H7 (cell line): ENCODE data around the gene ZDHHC14. TPM values are rescaled to one million over a fixed set of nuclear protein-coding genes. Genes with fewer than 3 reads are reported as not detected.

Experiments
- DNase-seq: peaks from one replicate; pipeline ENCODE4 v3.0.0; 2012
- H3K27me3 ChIP-seq: 2 replicates; pipeline ENCODE4 v1.6.0; 2011; ENCODE audit warnings: mild to moderate bottlenecking, low read length; ENCODE audit not compliant: control insufficient read depth, insufficient read depth
- H3K36me3 ChIP-seq: replicated peaks from 2 replicates; pipeline ENCODE4 v1.5.1; 2011; ENCODE audit warnings: low read length; ENCODE audit not compliant: control insufficient read depth, insufficient read depth
- H3K4me3 ChIP-seq: 2 replicates; pipeline ENCODE4 v1.5.1; 2011; ENCODE audit warnings: low read depth, mild to moderate bottlenecking, control low read depth, low read length, moderate library complexity; ENCODE audit not compliant: insufficient read depth
- total RNA-seq: library from RNA; depleted of rRNA; stranded (reverse); fragments of >200 nt; shearing (Covaris generic); gene quantifications from 2 replicates; pipeline ENCODE4 v1.2.3, GENCODE V29; 2014

Gene ZDHHC14
- total RNA-seq, 1 experiment from 2014 or later, result 1.1 TPM

DNA sequence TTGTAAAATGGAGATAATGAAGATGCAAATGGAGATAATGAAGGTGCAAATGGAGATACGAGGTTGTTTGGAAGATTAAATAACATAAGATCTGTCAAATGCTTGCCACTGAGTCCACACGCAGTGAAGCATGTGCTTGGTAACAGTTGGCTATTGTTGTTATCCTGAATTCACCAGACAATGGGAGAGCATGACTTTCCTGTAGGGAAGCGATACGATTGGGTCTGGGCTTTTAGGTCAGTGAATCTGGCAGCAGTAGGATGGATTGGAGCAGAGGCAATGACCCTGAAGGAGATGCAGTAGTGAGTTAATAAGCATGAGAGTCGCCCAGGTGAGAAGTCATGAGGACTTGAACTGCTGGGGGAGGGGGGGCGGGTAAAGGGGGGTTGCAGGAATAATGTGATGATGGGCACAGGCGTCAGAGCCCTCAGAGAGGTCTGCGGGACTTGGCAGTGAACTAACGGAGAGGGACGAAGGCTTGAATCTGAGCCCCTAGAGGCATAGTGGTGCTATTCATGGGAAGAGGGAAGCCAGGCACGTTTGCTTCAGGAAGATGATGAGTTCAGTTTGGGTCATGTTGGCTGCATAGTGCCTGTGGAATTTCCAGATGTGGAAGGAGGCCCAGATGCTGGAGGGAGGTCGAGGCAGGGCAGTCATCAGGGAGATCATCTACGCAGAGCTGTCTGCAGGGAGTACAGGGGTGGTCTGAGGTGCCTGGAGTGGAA, 55.4 kb downstream of the ZDHHC14 start:
- H3K27me3 ChIP-seq, result no peaks in the 10 kb centered on the region
- H3K36me3 ChIP-seq, result no peaks in the 10 kb centered on the region
- DNase-seq, result no peak
- no peak overlapping the region for H3K4me3 ChIP-seq

- Histone ChIP-seq H3K4me3 (no peak overlapping the region), H3K36me3 (no peaks in the 10 kb centered on the region)
- no peak for DNase-seq
Measured at GRCh38 chr6:157436944-157437336, 56.0 kb downstream of the ZDHHC14 start.

DNA sequence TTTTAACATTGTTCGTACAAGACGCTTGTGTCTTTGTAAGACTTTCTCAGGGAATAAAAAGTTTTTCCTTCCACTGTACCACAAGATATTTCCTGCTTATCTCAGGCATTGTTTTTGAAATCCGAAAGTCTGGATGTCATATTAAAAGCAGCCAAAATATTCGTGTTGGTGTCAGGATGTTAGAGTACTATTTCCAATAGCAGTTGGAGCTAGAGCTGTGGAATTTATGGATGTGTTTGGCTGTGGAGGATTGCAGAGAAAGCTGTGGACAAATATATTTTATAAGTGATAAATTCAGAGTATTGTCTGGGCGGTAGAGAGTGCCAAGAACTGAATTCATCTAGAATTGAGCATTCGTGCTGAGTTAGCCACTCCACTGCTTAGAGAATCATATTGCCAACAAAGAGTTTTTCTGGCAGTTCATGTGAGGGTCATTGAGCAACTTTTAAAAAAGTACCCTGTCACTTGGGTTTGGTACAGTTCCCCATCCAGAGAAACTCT, 57.7 kb downstream of the ZDHHC14 start:
- Histone ChIP-seq H3K36me3 (no peaks in the 10 kb centered on the region), H3K27me3 (no peaks in the 10 kb centered on the region), H3K4me3 (no peak overlapping the region)
- DNase-seq, result no peak

More at GRCh38 chr6:157436944-157437336, 56.0 kb downstream of the ZDHHC14 start:
- H3K27me3 ChIP-seq, result no peaks in the 10 kb centered on the region

GRCh38 chr6:157440171-157440570, 59.2 kb downstream of the ZDHHC14 start:
- H3K4me3 ChIP-seq, result no peak overlapping the region
- DNase-seq, result no peak
- no peaks in the 10 kb centered on the region for H3K36me3 ChIP-seq
- H3K27me3 ChIP-seq, result no peaks in the 10 kb centered on the region

- H3K27me3 ChIP-seq, result no peaks in the 10 kb centered on the region
- H3K4me3 ChIP-seq, result no peak overlapping the region
- no peaks in the 10 kb centered on the region for H3K36me3 ChIP-seq
- no peak for DNase-seq
Measured at GRCh38 chr6:157442291-157442690, 61.3 kb downstream of the ZDHHC14 start.

- H3K4me3 ChIP-seq, result no peak overlapping the region
- no peak for DNase-seq
- no peaks in the 10 kb centered on the region for H3K36me3 ChIP-seq
- no peaks in the 10 kb centered on the region for H3K27me3 ChIP-seq
Measured at GRCh38 chr6:157443066-157443800, 62.2 kb downstream of the ZDHHC14 start.

GRCh38 chr6:157445277-157446009, 64.5 kb downstream of the ZDHHC14 start:
- H3K4me3 ChIP-seq, result no peak overlapping the region
- no peak for DNase-seq
- no peaks in the 10 kb centered on the region for H3K36me3 ChIP-seq
- no peaks in the 10 kb centered on the region for H3K27me3 ChIP-seq

GRCh38 chr6:157447735-157448134, 66.7 kb downstream of the ZDHHC14 start:
- Histone ChIP-seq H3K4me3 (no peak overlapping the region), H3K27me3 (no peaks in the 10 kb centered on the region), H3K36me3 (no peaks in the 10 kb centered on the region)
- no peak for DNase-seq

GRCh38 chr6:157449610-157450009, 68.6 kb downstream of the ZDHHC14 start:
- no peaks in the 10 kb centered on the region for H3K36me3 ChIP-seq
- no peaks in the 10 kb centered on the region for H3K27me3 ChIP-seq
- no peak overlapping the region for H3K4me3 ChIP-seq
- no peak for DNase-seq

DNA sequence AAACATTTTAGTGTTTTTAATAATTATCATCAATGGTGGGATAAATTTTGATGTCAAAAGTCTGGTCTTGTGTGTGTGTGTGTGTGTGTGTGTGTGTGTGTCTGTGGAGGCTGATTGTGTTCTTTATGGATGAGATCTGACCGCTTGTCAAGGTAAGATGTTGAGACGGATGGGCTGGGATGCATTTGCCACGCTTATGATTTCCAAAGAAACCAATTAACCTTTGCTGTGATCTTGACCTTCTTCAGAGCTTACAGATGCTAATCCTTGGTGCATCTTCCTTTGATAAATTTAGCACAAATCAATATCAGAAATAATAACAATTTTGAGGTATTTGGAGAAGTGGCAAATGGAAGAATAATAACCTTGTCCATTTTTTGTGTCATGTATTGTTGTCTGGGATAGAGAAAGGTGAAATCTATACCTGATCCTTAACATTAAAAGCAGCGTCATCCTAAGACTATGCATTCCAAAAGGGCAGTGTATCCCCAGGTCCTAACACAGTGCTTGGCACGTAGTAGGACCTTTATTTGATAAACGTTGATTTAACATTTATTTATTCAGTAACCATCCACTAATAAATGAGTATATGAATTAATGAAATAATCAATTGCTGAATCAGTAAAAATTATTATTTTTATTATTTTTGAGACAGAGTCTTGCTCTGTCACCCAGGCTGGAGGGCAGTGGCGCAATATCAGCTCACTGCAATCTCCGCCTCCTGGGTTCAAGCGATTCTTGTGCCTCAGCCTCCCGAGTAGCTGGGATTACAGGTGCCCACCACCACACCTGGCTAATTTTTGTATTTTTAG, 70.1 kb downstream of the ZDHHC14 start:
- no peak overlapping the region for H3K4me3 ChIP-seq
- DNase-seq, result no peak
- H3K36me3 ChIP-seq, result no peaks in the 10 kb centered on the region
- H3K27me3 ChIP-seq, result no peaks in the 10 kb centered on the region

- Histone ChIP-seq H3K4me3 (no peak overlapping the region), H3K36me3 (no peaks in the 10 kb centered on the region), H3K27me3 (no peaks in the 10 kb centered on the region)
- DNase-seq, result no peak
Measured at GRCh38 chr6:157452096-157452495, 71.1 kb downstream of the ZDHHC14 start.

- no peak for DNase-seq
- H3K4me3 ChIP-seq, result no peak overlapping the region
- H3K36me3 ChIP-seq, result no peaks in the 10 kb centered on the region
- H3K27me3 ChIP-seq, result no peaks in the 10 kb centered on the region
Measured at GRCh38 chr6:157453131-157453530, 72.1 kb downstream of the ZDHHC14 start.

DNA sequence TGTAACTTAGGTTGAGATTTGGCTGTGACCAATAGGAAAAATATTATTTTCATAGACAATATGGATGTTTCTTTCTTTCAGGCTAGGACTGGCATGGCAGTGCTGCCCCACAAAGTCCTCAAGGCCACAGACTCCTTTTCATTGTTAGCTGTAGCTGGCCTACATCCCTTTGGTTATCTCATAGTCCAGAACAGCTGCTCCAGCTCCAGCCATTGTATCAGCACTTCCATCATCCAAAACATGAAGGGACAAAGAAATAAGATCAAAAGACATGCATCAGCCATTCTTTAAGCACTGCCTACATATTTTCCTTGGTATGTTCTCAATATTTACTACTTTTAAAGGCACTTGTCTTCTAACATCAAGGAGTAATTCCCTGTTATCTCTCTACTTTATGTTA, 73.0 kb downstream of the ZDHHC14 start:
- no peaks in the 10 kb centered on the region for H3K36me3 ChIP-seq
- no peak for DNase-seq
- H3K27me3 ChIP-seq, result no peaks in the 10 kb centered on the region
- H3K4me3 ChIP-seq, result no peak overlapping the region
